HG02970 (cell line): ENCODE results near the gene SPARCL1.
"Not testable (repeated sequence)": the region's sequence is repeated elsewhere in the genome, so short reads cannot be mapped to it uniquely, and the experiment has no call there.

ENCODE experiments used
- ATAC-seq: cut with Tn5 transposase; IDR thresholded peaks from one replicate; pipeline ENCODE4 v1.9.1; 2021; ENCODE audit warnings: mild to moderate bottlenecking, moderate library complexity, moderate number of reproducible peaks; ENCODE audit not compliant: unreplicated experiment, low FRiP score

SPARCL1 gene

DNA sequence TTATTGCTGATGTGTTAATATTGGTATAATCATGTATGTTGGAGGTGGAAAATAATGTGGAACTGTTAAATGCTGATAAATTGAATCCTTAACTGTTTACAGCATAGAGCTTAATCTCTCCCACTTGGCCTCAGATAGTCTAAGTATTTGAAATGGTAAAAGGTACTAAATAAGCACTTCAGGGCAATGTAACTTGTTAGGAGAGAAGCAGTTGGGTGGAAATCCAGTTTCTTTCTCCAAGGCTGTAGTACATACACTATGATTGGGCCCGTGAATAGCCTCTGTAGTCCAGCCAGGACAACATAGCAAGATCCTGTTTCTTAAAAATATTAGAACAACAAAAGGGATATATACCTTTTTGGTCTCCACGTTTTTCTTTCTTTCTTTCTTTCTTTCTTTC lies 67.1 kb downstream of the SPARCL1 start:
- ATAC-seq: no peak

GRCh38 chr4:87461281-87461700 lies 67.9 kb downstream of the SPARCL1 start:
- no peak for ATAC-seq

- no peak for ATAC-seq
These were observed 70.3 kb downstream of the SPARCL1 start for GRCh38 chr4:87458913-87459312.

GRCh38 chr4:87451537-87451936 lies 77.6 kb downstream of the SPARCL1 start:
- no peak for ATAC-seq

- ATAC-seq: not testable (repeated sequence)
These were observed 82.8 kb downstream of the SPARCL1 start for GRCh38 chr4:87446375-87446774.

GRCh38 chr4:87445964-87446363 lies 83.2 kb downstream of the SPARCL1 start:
- ATAC-seq: no peak

GRCh38 chr4:87444741-87445140 lies 84.4 kb downstream of the SPARCL1 start:
- ATAC-seq: no peak

DNA sequence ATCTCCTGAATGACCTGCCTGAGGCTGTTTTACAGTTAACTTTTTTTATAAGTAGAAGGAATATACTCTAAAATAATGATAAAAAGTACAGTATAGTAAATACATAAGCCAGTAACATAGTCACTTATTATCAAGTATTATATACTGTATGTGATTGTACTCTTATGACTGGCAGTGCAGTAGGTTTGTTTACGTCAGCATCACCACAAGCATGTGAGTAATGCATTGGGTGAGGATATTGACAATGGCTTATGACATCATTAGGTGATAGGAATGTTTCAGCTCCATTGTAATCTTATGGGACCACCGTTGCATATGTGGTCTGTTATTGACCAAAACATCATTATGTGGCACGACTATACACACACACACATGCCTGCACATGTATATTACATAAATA lies 86.3 kb downstream of the SPARCL1 start:
- no peak for ATAC-seq

DNA sequence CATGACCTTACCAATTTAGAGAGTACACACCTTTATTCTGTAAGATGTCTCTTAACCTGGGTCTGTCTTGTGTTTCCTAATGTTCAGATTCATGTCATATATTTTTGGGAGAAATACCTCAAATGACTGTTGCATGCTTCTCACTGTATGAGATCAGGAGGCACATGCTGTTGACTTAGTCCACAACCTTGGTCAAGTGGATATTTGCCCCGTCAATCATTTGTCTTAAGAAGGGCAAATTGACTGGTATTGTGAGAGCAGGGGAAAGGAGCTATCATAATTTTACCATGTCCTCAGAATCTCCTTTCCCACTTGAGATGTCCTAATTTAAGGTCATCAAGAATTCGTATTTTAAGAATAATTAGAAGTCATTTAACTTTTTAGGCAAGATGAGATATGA lies 95.8 kb downstream of the SPARCL1 start:
- ATAC-seq: no peak

DNA sequence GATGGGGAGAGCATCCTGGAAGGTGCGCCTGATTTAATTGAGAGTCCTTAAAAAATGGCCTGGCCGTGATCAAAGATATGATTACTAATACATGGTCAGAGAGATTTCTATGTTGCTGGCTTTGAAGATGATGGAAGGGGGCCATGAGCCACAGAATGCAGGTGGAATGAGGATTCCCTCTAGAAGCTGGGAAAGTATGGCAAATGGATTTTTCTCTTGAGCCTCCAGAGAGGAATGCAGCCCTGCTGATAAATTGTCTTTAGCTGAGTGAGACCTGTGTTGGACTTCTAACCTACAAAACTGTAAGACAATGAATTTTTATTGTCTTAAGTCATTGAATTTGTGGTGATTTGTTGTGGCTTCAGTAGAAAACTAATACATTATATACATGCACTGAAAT lies 99.1 kb downstream of the SPARCL1 start:
- no peak for ATAC-seq

DNA sequence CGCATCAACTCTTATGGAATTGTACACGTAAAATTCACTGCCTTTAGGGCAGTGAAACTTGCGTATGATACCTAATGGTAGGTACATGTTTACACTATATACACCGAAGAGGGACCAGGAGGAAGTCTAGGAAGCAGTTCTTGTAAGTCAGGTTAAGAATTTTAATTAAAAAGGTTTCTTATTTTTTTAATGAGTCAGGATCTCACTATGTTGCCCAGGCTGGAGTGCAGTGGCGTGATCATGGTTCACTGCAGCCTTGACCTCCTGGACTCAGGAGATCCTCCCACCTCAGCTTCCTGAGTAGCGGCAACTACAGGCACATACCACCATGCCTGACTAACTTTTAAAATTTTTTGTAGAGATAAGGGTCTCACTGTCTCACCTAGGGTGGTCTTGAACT lies 100.2 kb downstream of the SPARCL1 start:
- no peak for ATAC-seq

DNA sequence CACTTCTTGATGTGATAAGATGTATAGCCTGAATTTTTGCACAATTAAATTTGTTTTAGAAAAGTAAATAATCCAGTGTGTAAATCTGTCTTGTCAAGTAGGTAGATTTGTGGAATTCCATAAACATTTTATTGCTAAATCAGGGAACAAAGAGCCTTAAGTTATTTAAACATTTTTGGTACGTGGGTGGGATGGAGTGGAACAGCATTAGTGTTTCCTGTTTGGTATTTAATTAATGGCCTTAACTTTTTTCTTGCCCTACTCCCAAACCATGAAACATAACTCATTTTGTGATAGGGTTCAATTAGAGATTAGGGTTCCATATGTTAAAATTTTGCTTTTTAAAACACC lies 101.7 kb downstream of the SPARCL1 start:
- ATAC-seq: no peak

DNA sequence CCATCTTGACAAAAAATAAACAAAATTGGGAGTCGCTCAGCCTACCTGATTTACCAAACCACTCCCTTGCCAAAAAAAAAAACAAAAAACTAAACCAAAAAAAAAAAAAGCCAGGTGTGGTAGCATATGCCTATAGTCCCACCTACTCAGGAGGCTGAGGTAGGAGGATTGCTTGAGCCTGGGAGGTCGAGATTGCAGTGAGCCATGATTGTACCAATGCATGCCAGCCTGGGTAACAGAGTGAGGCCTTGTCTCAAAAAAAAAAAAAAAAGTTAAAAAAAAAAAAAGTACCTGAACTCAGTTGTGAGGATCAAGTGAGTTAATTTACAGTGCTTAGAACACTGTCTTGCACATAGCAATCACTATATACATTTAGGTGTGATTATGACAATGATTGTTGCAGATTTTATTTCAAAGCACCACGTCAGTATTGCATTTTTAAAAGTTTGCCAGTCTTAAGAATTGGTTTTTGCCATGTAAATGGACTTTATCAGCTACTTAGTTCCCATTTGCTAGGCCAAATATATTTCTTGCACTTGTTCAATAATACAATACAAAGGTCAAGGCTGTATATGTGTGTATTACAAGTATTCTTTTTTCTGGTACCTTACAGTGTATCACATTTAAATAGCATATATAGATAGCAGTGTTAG lies 102.2 kb downstream of the SPARCL1 start:
- ATAC-seq: no peak

- ATAC-seq: no peak
These were observed 103.5 kb downstream of the SPARCL1 start for GRCh38 chr4:87425711-87426110.

DNA sequence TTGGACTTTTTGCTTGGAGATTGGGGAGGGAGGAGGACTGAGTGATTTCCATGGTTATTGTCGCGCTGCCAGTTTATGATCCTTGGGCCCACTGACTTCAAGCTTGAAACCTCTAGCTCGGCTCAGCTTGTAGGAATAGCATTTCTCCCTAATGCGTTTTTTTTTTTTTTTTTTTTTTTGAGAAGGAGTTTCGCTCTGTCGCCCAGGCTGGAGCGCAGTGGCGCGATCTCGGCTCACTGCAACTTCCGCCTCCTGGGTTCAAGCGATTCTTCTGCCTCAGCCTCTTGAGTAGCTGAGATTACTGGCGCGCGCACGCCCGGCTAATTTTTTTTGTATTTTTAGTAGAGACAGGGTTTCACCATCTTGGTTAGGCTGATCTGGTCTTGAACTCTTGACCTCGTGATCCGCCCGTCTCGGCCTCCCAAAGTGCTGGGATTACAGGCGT lies 105.1 kb downstream of the SPARCL1 start:
- not testable (repeated sequence) for ATAC-seq
